Colonic mucosa (tissue), 4 donors: Measurements from ENCODE around the gene ITPK1. TPM values are rescaled to one million over a fixed set of nuclear protein-coding genes. Genes with fewer than 3 reads are reported as not detected.
A peak's percentile ranks its signal among the peaks of the same experiment; 100 is the strongest.

ENCODE experiments used
- DNase-seq: peaks from one replicate; pipeline ENCODE4 v3.0.0-alpha.2; 2020
- H3K27ac ChIP-seq: fragments of 200-600 bp; one replicate; pipeline ENCODE4 v1.8.0; 2021
- H3K27me3 ChIP-seq: fragments of 200-600 bp; one replicate; pipeline ENCODE4 v1.8.0; 2021
- H3K36me3 ChIP-seq: fragments of 200-600 bp; one replicate; pipeline ENCODE4 v1.8.0; 2021
- H3K4me1 ChIP-seq: fragments of 200-600 bp; one replicate; pipeline ENCODE4 v1.8.0; 2021; ENCODE audit warnings: mild to moderate bottlenecking
- H3K4me3 ChIP-seq: fragments of 200-600 bp; one replicate; pipeline ENCODE4 v1.8.0; 2021
- H3K9ac ChIP-seq, 2 donors: one replicate each; pipeline ENCODE4 v1.7.0; 2013; ENCODE audit warnings: control low read depth in 2 of 2, low read depth in 2 of 2, low read length in 2 of 2
- H3K9me3 ChIP-seq: fragments of 200-600 bp; one replicate; pipeline ENCODE4 v1.8.0; 2021
- CTCF ChIP-seq: fragments of 200-600 bp; IDR thresholded peaks from one replicate; pipeline ENCODE4 v1.8.0; 2022; ENCODE audit warnings: antibody characterized with exemption, mild to moderate bottlenecking
- intact Hi-C: fragments of 100-400 bp; cut with DNase I; formaldehyde crosslinking; loops from one replicate; pipeline ENCODE4 v1.14.1; 2022
- total RNA-seq, 2 donors: library from RNA; stranded (reverse); fragmentation: NEBNext Ultra II Directional in 1 of 2; extraction: Animal tissue kit (Norgen Biotek cat#: 25700) in 1 of 2; gene quantifications; one replicate each; pipeline ENCODE4 v1.2.1, GENCODE V29; 2021
- donor health status: healthy.
- donor health status: DM: no; HTN: no; CAD: no.
- donor health status: DM: no; HTN: no; CAD: no.

Gene ITPK1
- total RNA-seq, 2 donors from 2014 or later, result 118 to 134 TPM

GRCh38 chr14:92948647-92949046 lies 167.1 kb downstream of the ITPK1 start:
- Histone ChIP-seq H3K27me3 (no peaks in the 10 kb centered on the region), H3K9me3 (no peaks in the 10 kb centered on the region), H3K9ac (no peak overlapping the region), H3K36me3 (peaks cover 5% of the 10 kb centered on the region), H3K4me1 (peaks cover 6% of the 10 kb centered on the region), H3K27ac (no peak overlapping the region), H3K4me3 (no peak overlapping the region)
- no peak for TF ChIP-seq CTCF
- intact Hi-C loops, result no loop called here
- DNase-seq, result no peak

DNA sequence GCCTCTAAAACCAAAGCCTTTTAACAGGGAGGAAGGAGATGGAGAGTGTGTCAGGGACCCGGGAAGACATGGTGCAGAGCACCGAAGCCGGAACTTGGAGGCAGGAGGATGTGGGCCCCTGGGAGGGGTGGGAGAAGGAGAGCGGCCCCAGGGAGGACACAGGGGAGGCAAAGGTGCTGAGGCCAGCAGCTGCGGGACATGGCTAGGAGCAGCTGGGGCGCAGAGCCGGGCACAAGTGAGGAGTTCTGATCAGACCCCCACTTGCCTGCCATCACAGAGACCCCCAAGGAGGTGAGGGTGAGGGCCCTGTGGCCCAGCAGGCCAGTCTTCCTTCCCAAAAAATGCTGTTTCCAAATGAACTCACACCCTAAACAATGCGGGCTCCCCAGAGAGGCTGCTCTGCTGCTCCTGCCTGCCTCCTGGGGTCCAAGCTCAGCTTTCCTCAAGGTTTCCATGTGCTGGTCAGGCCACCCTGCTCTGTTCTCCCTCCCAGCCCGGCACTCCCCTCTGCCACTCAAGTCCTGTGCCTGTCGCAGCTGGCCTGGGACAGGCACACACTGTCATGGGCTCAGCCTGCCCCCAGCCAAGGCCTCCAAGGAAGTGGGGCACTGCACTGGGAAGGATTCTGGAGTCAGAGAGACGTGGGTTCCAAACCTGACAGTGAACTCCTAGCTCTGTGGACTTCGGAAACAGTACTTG lies 168.7 kb downstream of the ITPK1 start:
- H3K27ac ChIP-seq, result peak overlapping the region; percentile 40
- peak overlapping the region in 1 of 2 donors; percentile 34 for H3K9ac ChIP-seq
- no peaks in the 10 kb centered on the region for H3K27me3 ChIP-seq
- no peak for DNase-seq
- no peak for TF ChIP-seq CTCF
- no peak overlapping the region for H3K4me3 ChIP-seq
- H3K9me3 ChIP-seq, result no peaks in the 10 kb centered on the region
- peaks cover 6% of the 10 kb centered on the region for H3K4me1 ChIP-seq
- H3K36me3 ChIP-seq, result peaks cover 5% of the 10 kb centered on the region
- intact Hi-C loops, result no loop called here

- intact Hi-C loops, result no loop called here
Measured at GRCh38 chr14:92945959-92946846, 169.5 kb downstream of the ITPK1 start.

GRCh38 chr14:92945544-92945943 lies 170.2 kb downstream of the ITPK1 start:
- intact Hi-C loops, result no loop called here
- no peaks in the 10 kb centered on the region for H3K27me3 ChIP-seq
- DNase-seq, result no peak
- no peaks in the 10 kb centered on the region for H3K36me3 ChIP-seq
- H3K4me1 ChIP-seq, result peaks cover 6% of the 10 kb centered on the region
- TF ChIP-seq CTCF, result no peak
- H3K4me3 ChIP-seq, result no peak overlapping the region
- H3K27ac ChIP-seq, result no peak overlapping the region
- H3K9ac ChIP-seq, result no peak overlapping the region
- no peaks in the 10 kb centered on the region for H3K9me3 ChIP-seq

More at GRCh38 chr14:92945959-92946846, 169.5 kb downstream of the ITPK1 start:
- no peaks in the 10 kb centered on the region for H3K27me3 ChIP-seq
- no peaks in the 10 kb centered on the region for H3K9me3 ChIP-seq
- H3K9ac ChIP-seq, result peak overlapping the region in 1 of 2 donors; percentile 34
- no peak for TF ChIP-seq CTCF
- H3K4me1 ChIP-seq, result peaks cover 6% of the 10 kb centered on the region
- H3K4me3 ChIP-seq, result no peak overlapping the region
- DNase-seq, result peak; percentile 91
- peak overlapping the region; percentile 40 for H3K27ac ChIP-seq
- peaks cover 5% of the 10 kb centered on the region for H3K36me3 ChIP-seq

DNA sequence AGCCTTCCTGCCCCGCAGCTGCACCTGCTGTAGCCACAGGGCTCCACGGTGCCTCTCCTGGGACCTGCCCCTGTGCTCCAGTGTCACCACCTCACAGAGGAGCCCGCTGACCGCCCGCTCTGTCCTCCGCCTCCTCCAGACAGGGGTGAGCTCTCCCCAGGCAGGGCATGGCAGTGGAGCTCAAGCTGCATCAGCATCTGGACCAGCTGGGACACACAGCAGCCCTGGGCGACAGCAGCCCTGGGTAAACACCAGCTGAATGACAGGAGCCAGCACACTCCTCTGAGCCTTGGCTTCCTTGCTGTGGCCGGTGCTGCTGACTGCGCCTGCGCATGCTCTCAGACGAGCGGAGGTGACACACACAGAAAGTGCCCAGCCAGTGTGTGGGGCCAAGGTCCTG lies 170.7 kb downstream of the ITPK1 start:
- Histone ChIP-seq H3K9ac (no peak overlapping the region), H3K27me3 (no peaks in the 10 kb centered on the region), H3K9me3 (no peaks in the 10 kb centered on the region), H3K4me3 (no peak overlapping the region), H3K4me1 (peaks cover 6% of the 10 kb centered on the region), H3K36me3 (no peaks in the 10 kb centered on the region), H3K27ac (no peak overlapping the region)
- intact Hi-C loops, result no loop called here
- no peak for TF ChIP-seq CTCF
- no peak for DNase-seq
